Smooth muscle cell of the brain vasculature (primary cell): ENCODE measurements around the gene SNAPC2.
"Not testable (repeated sequence)": the region's sequence is repeated elsewhere in the genome, so short reads cannot be mapped to it uniquely, and the experiment has no call there.

ENCODE experiments used
- DNase-seq: peaks from one replicate; pipeline ENCODE4 v3.0.0-alpha.2; 2012; ENCODE audit warnings: low read depth, low spot score

SNAPC2 gene

GRCh38 chr19:7921302-7921966, 1.3 kb downstream of the SNAPC2 start:
- no peak for DNase-seq

GRCh38 chr19:7921967-7922835, 2.1 kb downstream of the SNAPC2 start:
- DNase-seq: no peak

DNA sequence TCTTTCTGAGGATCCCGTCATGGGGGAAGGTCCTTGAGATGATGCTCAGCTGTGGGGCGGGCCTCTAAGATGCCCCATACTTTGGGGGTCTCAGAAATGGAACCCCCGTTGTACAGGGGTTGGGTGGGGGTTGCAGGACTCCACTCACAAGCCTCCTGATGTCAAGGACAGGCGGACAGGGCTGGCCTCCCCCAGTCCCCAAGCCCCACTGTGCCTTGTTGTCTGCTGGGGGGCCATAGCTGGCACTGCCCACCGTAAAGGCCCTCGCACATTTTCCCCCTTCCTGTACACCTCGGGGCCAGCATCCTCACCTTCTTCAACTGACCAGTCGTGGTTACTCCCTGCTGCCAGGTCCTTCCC, 2.7 kb downstream of the SNAPC2 start:
- no peak for DNase-seq

GRCh38 chr19:7923295-7924191, 3.4 kb downstream of the SNAPC2 start:
- DNase-seq: no peak

DNA sequence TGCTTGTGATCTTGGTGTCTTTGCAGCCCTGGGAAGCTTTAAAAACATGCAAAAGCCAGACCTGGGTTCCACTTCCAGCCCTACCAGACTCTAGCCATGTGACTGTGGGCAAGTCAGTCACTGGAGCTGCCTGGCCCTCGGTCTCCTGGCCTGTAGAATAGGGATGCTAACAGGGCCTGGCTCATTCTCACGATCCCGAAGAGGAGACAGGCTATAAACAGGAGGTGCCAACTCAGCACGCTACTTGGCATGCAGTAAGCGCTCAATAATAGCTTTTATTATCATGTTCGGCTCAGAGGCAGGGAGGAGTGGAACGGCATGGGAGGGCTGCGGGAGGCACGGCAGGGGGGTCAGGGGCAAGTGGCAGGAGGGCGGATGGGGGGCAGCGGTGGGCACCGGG, 4.1 kb downstream of the SNAPC2 start:
- DNase-seq: no peak

GRCh38 chr19:7924651-7925170, 4.6 kb downstream of the SNAPC2 start:
- DNase-seq: no peak

GRCh38 chr19:7925171-7925851, 5.2 kb downstream of the SNAPC2 start:
- no peak for DNase-seq

GRCh38 chr19:7926021-7926726, 6.0 kb downstream of the SNAPC2 start, which contains the start of gene CTXN1:
Gene CTXN1, minus strand, starts transcription at chr19:7926135. Its CDS starts 597 bp downstream, at chr19:7925538.
- no peak for DNase-seq

DNA sequence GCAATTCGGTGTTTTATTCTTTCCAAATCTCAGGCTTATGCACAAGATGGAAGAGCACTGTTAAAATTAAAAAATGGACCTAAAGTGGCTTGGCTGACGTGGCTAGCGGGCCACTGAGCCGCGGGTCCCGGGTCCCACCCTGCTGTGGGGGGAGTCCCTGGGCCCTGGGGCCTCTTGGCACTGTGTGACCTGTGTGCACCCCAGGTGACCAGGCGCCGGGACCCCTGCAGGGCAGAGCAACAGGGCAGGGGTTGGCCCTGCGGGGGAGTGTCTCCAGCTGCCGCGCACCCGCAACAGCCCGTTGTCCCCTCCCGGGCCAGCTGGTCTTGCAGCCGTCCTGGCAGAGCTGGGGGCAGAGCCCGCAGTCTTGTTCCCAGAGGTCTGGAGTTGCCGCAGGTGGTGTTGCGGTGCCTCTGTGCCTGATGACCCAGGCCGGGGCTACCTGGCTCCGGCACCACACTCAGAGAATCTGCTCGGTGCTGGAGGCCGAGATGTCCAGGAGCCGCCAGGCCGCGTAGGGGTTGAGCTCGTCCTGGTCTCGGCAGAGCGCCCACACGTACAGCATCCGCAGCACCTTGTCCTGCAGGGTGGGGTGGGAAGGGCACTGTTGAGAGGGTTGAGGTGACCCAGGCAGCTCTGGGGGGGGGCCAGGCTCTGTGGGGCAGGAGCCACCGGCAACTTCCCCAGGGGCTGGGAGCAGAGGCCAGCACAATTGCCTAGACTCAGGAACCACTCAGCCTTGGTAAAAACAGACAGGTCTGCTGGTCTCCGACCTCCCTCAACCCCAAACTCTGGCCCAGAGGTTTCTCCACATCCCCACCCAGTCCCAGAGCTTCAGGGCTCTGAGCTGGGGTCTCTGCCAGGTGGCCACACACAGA, 6.8 kb downstream of the SNAPC2 start:
- DNase-seq: no peak

DNA sequence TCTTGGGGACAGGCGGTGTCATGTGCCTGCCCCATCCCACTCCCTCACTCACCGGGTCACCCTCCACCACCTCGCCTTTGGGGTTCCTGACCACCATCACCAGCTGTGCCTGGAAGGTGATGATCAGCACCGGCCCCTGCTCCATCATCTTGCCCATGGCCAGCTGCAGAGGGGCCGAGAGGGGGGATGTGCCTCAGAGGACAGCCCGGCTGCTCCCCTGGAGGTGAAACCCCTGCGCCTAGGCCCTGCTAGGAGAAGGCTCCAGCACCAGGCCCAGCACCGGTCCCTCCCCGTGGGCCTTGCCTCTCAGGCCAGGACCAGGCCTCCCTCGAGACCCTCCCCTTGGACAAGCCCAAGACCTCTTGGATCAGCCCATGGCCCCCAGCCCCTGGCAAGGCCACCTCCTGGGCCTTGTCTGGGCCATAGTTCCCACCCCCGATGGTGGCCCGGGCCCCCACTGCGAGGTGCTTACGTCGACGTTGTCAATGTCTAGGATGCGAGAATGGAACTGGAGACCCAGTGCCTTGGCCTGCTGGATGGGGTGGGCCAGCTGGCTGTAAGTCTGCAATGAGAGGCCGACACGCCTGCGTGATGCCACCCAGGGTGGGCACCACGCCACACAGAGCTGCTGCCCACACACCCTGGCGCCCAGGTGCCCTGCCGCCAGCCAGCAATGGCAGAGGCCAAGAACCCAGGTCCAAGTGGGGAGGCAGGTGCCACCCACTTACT, 7.6 kb downstream of the SNAPC2 start:
- no peak for DNase-seq

GRCh38 chr19:7928334-7928706, 8.2 kb downstream of the SNAPC2 start:
- DNase-seq: no peak

- DNase-seq: no peak
Observed at GRCh38 chr19:7928741-7929701, 8.9 kb downstream of the SNAPC2 start.

GRCh38 chr19:7930030-7930429, 9.9 kb downstream of the SNAPC2 start:
- not testable (repeated sequence) for DNase-seq

DNA sequence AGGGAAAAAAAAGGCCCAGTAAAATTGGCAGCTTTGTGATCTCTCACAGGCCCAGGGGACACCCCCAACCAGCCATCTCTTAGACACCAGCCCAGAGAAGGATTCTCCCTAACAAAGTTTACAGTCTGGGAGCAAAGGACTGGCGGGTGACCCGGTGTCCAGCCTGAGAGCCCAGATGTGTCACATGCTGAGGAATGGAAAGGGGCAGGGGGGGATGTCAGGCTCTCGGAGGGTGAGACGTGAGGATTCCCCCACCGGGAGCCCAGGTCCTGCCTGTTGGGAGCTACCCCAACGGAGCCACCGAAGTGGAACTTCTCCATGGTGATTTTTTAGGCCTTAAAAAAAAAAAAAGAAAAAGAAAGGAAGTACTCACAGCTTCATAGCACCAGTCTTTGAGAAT, 10.6 kb downstream of the SNAPC2 start:
- no peak for DNase-seq

DNA sequence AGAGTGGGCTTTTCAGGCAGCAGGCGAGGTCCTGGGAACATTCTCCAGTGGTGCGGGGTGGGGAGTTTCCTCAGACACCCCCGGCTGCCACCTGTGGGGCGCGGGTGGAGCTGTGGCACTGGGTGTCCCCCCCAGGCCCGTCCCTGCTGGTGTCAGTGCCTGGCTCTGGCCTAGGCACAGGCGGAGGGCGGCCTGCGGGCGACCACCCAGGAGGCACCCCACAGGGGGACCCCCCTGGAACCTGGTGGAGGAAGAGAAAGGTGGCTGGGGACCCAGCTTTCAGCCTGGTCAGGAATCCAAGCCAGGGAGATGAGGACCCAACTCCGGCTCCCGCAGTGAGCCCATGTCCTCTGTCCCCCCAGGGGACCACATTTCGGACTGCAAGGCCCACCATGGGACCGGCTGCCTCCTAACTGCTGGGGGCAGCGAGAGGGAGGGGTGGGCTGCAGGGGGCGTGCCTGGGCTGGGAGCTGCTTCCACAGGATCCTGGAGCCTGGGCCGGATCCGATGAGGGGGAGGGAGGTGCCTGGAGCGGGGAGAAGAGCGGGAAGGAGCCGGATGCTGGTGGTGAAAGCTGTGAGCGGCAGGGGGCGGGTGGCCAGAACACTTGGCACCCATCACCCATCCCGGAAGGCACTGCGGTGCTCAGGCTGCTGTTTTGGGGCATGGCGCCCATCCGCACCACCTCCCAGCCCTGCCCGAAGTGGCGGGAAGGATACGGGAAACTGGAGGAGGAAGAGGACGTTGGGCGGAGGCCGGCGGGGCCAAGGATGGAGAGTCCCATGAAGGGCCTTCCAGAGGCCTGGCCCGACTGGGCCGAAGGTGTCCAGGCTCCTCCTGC, 11.3 kb downstream of the SNAPC2 start:
- DNase-seq: no peak

- DNase-seq: no peak
Observed at GRCh38 chr19:7932276-7932929, 12.3 kb downstream of the SNAPC2 start.
